ENCODE data around the gene NUP133.
"Not testable (repeated sequence)": the region's sequence is repeated elsewhere in the genome, so short reads cannot be mapped to it uniquely, and the experiment has no call there.

NUP133 gene

DNA sequence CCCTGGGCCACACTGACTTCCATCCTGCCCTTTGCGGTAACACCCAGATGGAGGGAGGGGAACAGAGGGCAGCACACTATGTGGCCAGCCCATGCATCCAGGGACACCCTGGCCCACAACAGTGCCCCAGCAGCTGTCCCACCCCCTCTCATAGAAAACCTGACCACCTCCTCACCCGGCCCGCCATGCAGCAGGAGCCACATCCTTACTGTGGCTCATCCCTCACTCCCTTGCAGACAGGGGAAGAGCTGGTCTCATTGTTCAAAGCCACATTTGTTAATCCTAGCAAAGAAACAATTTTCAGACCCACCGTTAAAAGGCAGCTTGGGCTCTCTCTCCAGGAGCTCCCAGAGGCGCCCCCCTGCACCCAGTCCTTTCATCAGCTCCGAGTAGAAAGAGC is 23.2 kb upstream of the NUP133 start:
- H3K27me3 Mint-ChIP-seq: no peaks in the 10 kb centered on the region
- intact Hi-C loops (cut with micrococcal nuclease): no loop called here
- H3K27ac Mint-ChIP-seq: no peak overlapping the region
- H3K4me3 Mint-ChIP-seq: no peak overlapping the region
- peaks cover 91% of the 10 kb centered on the region for H3K36me3 Mint-ChIP-seq (ENCODE audit: low read depth)
- H3K9me3 Mint-ChIP-seq: no peaks in the 10 kb centered on the region
- no peaks in the 10 kb centered on the region for H3K4me1 Mint-ChIP-seq (ENCODE audit: low read depth)

DNA sequence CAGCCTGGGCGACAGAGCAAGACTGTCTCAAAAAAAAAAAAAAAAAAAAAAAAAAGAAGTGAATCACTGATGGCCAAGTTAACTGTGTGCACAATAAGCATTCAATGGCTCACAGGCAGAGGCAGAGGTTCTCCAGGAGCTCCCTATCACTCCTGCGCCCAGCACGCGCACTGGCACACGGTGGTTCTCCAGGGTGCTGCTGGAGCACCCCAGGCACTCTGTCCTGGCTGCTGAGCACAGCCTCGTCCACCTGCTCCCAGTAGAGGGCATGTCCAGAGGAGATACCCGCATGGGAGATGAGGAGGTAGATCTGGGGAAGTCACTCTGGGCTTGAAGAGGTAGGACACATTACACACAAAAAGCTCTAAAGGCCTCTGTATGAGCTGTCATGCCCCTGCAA is 21.5 kb upstream of the NUP133 start:
- Mint-ChIP-seq H3K36me3 (ENCODE audit: low read depth) (peaks cover 96% of the 10 kb centered on the region), H3K4me3 (no peak overlapping the region), H3K27ac (no peak overlapping the region), H3K9me3 (no peaks in the 10 kb centered on the region), H3K4me1 (ENCODE audit: low read depth) (no peaks in the 10 kb centered on the region), H3K27me3 (no peaks in the 10 kb centered on the region)
- intact Hi-C loops (cut with micrococcal nuclease): no loop called here

DNA sequence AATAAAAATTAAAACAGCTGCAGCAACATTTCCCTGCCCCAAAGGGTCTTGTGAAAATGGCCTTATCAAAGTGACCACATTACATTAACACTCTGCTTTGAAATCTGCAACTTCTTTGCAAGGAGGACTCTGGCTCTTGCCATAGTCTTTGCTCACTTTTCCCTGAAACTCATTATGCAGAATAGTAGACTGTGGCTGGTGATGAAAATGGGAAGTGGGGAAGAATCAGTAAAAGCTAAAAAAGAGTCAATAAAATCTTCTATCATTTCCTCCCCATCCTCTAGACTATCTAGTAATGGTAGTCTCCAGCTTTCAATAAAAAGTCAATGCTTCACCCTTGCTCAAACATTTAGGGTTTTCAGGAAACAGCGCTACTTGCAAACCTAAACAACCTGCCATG is 18.6 kb upstream of the NUP133 start:
- peaks cover 96% of the 10 kb centered on the region for H3K36me3 Mint-ChIP-seq (ENCODE audit: low read depth)
- H3K27me3 Mint-ChIP-seq: no peaks in the 10 kb centered on the region
- intact Hi-C loops (cut with micrococcal nuclease): no loop called here
- no peak overlapping the region for H3K27ac Mint-ChIP-seq
- no peak overlapping the region for H3K4me3 Mint-ChIP-seq
- H3K9me3 Mint-ChIP-seq: no peaks in the 10 kb centered on the region
- H3K4me1 Mint-ChIP-seq (ENCODE audit: low read depth): no peaks in the 10 kb centered on the region

DNA sequence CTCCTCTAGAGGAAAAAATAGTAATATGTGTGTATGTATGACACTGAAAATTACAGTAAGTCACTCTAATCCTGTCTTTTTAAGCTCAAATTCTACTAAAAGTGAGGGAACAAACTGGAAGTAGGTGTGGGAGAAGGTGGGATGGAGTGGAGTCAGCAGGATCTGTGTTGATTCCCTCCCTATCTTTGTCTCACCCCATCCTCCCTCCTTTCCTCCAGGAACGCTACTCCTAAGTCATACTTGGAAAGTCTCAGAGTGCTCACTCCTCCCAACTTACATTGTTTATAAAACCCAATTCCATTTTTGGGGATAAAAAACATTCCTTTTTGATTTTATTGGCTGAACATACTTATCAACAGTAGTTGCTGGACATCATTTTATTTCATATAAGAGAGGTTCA is 14.9 kb upstream of the NUP133 start:
- Mint-ChIP-seq H3K9me3 (no peaks in the 10 kb centered on the region), H3K27me3 (no peaks in the 10 kb centered on the region), H3K36me3 (ENCODE audit: low read depth) (peaks cover 95% of the 10 kb centered on the region), H3K4me1 (ENCODE audit: low read depth) (no peaks in the 10 kb centered on the region), H3K27ac (no peak overlapping the region), H3K4me3 (no peak overlapping the region)
- intact Hi-C loops (cut with micrococcal nuclease): no loop called here

DNA sequence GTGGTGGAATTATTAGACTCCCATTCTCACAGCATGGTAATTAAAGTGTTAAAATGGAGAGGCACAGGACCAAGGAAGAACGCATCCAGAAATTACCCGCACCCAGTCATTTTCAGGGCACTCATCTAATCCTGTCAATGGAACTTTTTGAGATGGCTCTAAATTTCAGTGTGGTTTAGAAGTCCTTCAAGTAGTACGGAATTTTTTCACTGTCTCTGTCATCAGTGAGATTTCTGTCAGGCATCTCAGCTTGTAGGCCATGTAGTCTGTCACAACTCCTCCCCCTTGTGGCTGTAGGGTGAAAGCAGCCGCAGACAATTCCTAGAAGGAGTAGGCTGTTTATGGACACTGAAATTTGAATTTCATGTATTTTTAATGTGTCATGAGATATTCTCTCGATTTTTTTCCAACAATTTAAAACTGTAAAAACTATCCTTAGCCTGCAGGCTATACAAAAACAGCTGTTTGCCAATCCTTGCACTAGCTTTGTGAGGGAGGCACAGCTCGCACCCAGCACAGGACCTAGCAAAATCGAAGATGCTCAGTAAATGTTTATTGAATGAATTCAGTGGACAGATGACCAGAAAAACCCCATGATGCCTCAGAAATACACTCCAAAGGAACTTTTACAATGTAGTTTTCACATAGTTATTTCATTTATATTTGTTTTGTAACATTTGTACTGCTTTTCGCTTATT is 6.6 kb upstream of the NUP133 start:
- Mint-ChIP-seq H3K27ac (no peak overlapping the region), H3K4me1 (ENCODE audit: low read depth) (no peaks in the 10 kb centered on the region), H3K36me3 (ENCODE audit: low read depth) (peaks cover 19% of the 10 kb centered on the region), H3K9me3 (no peaks in the 10 kb centered on the region), H3K27me3 (peaks cover 2% of the 10 kb centered on the region), H3K4me3 (no peak overlapping the region)
- intact Hi-C loops (cut with micrococcal nuclease): loop anchor here (1.0 kb wide), 1 partner anchor 256 kb away; no protein-coding TSS in a partner anchor

DNA sequence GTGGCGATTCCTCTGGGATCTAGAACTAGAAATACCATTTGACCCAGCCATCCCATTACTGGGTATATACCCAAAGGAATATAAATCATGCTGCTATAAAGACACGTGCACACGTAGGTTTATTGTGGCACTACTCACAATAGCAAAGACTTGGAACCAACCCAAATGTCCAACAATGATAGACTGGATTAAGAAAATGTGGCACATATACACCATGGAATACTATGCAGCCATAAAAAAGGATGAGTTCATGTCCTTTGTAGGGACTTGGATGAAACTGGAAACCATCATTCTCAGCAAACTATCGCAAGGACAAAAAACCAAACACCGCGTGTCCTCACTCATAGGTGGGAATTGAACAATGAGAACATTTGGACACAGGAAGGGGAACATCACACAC is 3.5 kb upstream of the NUP133 start:
- H3K9me3 Mint-ChIP-seq; H3K4me3 Mint-ChIP-seq; H3K27ac Mint-ChIP-seq; H3K27me3 Mint-ChIP-seq; intact Hi-C loops (cut with micrococcal nuclease); H3K36me3 Mint-ChIP-seq (ENCODE audit: low read depth): not testable (repeated sequence)
- peaks cover 12% of the 10 kb centered on the region for H3K4me1 Mint-ChIP-seq (ENCODE audit: low read depth)

DNA sequence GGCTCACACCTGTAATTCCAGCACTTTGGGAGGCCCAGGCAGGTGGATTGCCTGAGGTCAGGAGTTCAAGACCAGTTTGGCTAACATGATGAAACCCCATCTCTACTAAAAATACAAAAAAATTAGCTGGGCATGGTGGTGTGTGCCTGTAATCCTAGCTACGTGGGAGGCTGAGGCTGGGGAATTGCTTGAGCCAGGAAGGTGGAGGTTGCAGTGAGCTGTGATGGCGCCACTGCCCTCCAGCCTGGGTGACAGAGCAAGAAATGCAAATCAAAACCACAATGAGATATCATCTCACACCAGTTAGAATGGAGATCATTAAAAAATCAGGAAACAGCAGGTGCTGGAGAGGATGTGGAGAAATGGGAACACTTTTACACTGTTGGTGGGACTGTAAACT is 3.1 kb upstream of the NUP133 start:
- intact Hi-C loops (cut with micrococcal nuclease); H3K9me3 Mint-ChIP-seq; H3K4me3 Mint-ChIP-seq; H3K36me3 Mint-ChIP-seq (ENCODE audit: low read depth); H3K27ac Mint-ChIP-seq; H3K27me3 Mint-ChIP-seq: not testable (repeated sequence)
- peaks cover 12% of the 10 kb centered on the region for H3K4me1 Mint-ChIP-seq (ENCODE audit: low read depth)

DNA sequence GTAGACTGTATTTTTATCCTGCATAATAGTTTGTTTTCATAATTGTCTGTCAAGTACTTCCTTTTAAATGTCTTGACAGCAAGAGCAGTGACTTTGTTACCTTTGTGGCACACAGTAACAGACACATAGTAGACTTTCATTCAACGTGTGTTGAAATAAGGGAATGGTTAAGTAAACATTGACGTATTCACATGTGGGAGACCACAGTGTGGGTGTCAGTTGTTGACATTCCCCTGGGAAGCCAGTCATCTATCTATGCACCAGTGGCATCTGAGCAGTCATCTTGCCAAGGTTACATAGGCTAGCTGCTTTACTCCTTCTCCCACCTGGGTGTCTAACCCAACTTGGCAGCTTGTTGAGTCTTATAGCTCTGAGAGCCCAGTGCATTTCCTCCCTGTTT is 1.4 kb upstream of the NUP133 start:
- H3K27ac Mint-ChIP-seq: peak overlapping the region; percentile 94

DNA sequence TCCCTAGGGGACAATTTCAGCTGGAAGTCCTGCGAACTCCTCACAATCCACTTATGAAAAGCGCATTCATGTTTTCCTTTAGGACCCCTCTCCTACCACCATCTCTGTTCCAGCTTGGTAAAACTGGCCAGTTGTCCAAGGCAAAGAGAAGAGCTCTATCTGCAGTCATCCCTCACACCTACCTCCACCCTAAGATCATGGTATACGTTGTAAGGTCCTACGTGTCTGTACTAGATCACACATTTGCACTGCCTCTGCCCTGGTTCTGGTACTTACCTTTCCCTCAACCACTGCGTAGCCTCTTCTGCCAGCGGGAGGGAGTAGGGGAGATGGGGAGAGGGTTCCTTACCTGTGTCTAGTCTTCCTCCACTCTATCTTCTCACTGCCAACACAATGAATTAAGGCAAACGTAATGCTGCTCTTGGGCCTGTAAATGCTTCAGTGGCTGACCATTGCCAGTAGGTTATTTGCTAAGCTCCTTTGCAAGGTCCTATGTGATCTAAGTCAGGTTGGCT is 739 bp upstream of the NUP133 start:
- Mint-ChIP-seq H3K27me3 (peaks cover 2% of the 10 kb centered on the region), H3K4me1 (ENCODE audit: low read depth) (peaks cover 12% of the 10 kb centered on the region), H3K9me3 (no peaks in the 10 kb centered on the region), H3K4me3 (peak overlapping the region; percentile 79), H3K36me3 (ENCODE audit: low read depth) (peaks cover 8% of the 10 kb centered on the region), H3K27ac (peak overlapping the region; percentile 94)
- intact Hi-C loops (cut with micrococcal nuclease): loop anchor here (1.0 to 5.0 kb wide), 3 partner anchors 117 to 237 kb away; partner anchors contain the start of genes CCSAP, RAB4A, TAF5L and URB2

More for the DNA sequence above, 1.4 kb upstream of the NUP133 start:
- H3K27me3 Mint-ChIP-seq: peaks cover 2% of the 10 kb centered on the region
- H3K4me3 Mint-ChIP-seq: no peak overlapping the region
- H3K9me3 Mint-ChIP-seq: no peaks in the 10 kb centered on the region
- intact Hi-C loops (cut with micrococcal nuclease): loop anchor here (5.0 kb wide), 2 partner anchors 167 to 237 kb away; partner anchors contain the start of genes CCSAP and RAB4A
- peaks cover 12% of the 10 kb centered on the region for H3K4me1 Mint-ChIP-seq (ENCODE audit: low read depth)
- H3K36me3 Mint-ChIP-seq (ENCODE audit: low read depth): peaks cover 3% of the 10 kb centered on the region

DNA sequence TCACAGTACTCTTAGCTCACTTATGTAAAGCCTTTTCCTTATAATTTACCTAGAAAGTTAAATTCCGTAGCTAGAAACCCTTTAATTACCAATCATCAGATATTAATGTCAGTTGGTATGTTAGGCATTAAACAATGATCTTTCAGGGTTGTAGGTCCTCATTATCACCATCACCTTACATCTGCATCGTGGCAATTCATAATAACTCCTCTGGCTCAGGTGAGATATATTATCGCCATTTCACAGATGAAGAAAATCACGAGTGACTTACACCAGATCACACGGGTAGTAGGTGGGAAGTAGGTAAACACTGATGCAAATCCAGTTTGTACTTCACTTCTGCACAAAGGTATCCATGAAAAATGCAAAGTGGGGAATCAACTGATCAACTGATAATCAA is 639 bp downstream of the NUP133 start:
- Mint-ChIP-seq H3K27me3 (no peaks in the 10 kb centered on the region), H3K9me3 (no peaks in the 10 kb centered on the region), H3K27ac (peak overlapping the region; percentile 94), H3K36me3 (ENCODE audit: low read depth) (peaks cover 14% of the 10 kb centered on the region), H3K4me1 (ENCODE audit: low read depth) (peaks cover 12% of the 10 kb centered on the region), H3K4me3 (peak overlapping the region; percentile 79)
- intact Hi-C loops (cut with micrococcal nuclease): loop anchor here (5.0 kb wide), 2 partner anchors 165 to 235 kb away; partner anchors contain the start of genes CCSAP and RAB4A

DNA sequence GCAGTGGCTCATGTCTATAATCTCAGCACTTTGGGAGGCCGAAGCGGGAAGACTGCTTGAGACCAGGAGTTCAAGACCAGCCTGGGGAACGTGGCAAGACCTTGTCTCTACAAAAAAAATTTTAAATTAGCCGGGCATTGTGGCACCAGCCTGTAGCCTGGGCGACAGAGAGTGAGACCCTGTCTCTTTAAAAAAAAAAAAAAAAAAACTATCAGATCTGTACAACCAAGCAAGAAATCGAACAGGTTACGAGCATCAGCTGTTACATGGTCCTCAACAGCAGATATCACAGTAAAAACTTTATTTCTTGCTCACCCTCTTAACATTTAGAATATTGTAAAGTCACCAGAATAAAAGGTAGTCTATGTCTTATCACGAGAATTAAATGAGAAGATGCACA is 1.5 kb downstream of the NUP133 start:
- no peaks in the 10 kb centered on the region for H3K9me3 Mint-ChIP-seq
- no peak overlapping the region for H3K27ac Mint-ChIP-seq
- H3K4me1 Mint-ChIP-seq (ENCODE audit: low read depth): peaks cover 12% of the 10 kb centered on the region
- H3K36me3 Mint-ChIP-seq (ENCODE audit: low read depth): peaks cover 22% of the 10 kb centered on the region
- H3K27me3 Mint-ChIP-seq: no peaks in the 10 kb centered on the region
- H3K4me3 Mint-ChIP-seq: no peak overlapping the region
- intact Hi-C loops (cut with micrococcal nuclease): loop anchor here (5.0 kb wide), 2 partner anchors 164 to 234 kb away; partner anchors contain the start of genes CCSAP and RAB4A

DNA sequence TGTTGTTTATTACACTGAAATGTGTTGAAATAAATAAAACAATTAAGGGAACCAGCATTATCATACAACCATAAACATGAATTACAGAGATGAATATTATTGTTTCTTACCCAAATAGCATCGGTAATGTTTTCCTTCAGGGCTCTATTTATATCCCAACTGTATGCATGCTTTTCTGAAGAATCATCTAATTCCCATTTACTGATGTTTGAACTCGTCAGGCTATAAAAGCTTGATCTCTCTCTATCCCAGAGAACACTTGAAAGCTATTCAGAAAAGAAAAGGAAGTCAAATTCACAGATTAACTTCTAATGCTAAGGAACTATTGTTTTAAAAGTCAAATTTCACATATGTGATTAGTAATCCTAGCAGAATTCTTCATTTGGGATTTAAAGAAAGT is 12.4 kb downstream of the NUP133 start:
- no peaks in the 10 kb centered on the region for H3K27me3 Mint-ChIP-seq
- H3K27ac Mint-ChIP-seq: no peak overlapping the region
- H3K4me3 Mint-ChIP-seq: no peak overlapping the region
- no peaks in the 10 kb centered on the region for H3K4me1 Mint-ChIP-seq (ENCODE audit: low read depth)
- intact Hi-C loops (cut with micrococcal nuclease): no loop called here
- H3K9me3 Mint-ChIP-seq: no peaks in the 10 kb centered on the region
- H3K36me3 Mint-ChIP-seq (ENCODE audit: low read depth): peaks cover 83% of the 10 kb centered on the region

DNA sequence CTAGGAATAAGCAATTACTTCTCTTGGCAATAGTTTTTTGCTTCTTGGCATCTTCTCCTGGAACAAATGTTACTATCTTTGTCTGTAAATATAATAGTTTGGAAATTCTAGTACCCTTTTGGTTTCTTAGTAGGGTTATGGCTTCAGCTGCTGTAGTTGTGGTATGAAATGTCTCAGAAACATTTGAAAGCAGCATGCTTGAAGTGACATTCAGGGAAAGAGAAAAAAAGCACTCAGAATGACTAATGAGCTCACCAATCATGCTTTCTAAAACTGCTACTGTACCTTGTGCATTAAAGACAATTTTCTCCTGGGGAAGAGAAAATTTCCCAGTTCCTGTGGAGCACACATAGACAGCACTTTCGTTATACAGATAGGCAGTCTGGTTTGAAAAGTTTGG is 21.0 kb downstream of the NUP133 start:
- H3K27ac Mint-ChIP-seq: no peak overlapping the region
- H3K4me1 Mint-ChIP-seq (ENCODE audit: low read depth): no peaks in the 10 kb centered on the region
- no peaks in the 10 kb centered on the region for H3K9me3 Mint-ChIP-seq
- intact Hi-C loops (cut with micrococcal nuclease): loop anchor here (10.0 kb wide), 1 partner anchor 822 kb away; no protein-coding TSS in a partner anchor
- H3K4me3 Mint-ChIP-seq: no peak overlapping the region
- peaks cover 91% of the 10 kb centered on the region for H3K36me3 Mint-ChIP-seq (ENCODE audit: low read depth)
- H3K27me3 Mint-ChIP-seq: no peaks in the 10 kb centered on the region

DNA sequence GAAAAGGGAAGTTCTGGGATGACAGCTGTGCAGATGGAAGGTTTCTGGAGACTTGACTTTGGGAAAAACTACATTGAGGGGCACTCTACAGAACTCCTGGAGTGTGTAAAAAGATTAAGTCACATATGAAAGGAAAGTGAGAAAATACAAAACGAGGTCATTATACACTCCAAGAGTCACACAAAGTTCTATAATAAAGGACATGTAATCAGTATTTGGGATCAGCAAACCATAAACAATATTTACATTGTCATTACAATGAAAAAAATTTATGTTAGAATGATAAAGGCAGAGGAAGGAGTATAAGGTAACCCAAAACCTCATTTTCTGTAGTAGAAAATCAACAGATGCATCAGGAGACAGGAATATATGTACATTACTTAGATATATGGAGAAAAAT is 22.8 kb downstream of the NUP133 start:
- Mint-ChIP-seq H3K27ac (no peak overlapping the region), H3K27me3 (no peaks in the 10 kb centered on the region), H3K9me3 (no peaks in the 10 kb centered on the region), H3K4me1 (ENCODE audit: low read depth) (peaks cover 1% of the 10 kb centered on the region), H3K4me3 (no peak overlapping the region), H3K36me3 (ENCODE audit: low read depth) (peaks cover 87% of the 10 kb centered on the region)
- intact Hi-C loops (cut with micrococcal nuclease): loop anchor here (10.0 kb wide), 1 partner anchor 821 kb away; no protein-coding TSS in a partner anchor
